GM12878 (cell line): ENCODE data around the gene SMG6. TPM values are rescaled to one million over a fixed set of nuclear protein-coding genes. Genes with fewer than 3 reads are reported as not detected.

Experiments
- ATAC-seq: fragments of 200-7000 bp; cut with Tn5 transposase; 3 replicates; pipeline ENCODE4 v1.9.1; 2020; ENCODE audit warnings: mild to moderate bottlenecking, moderate library complexity
- BruUV-seq: library from RNA; stranded (reverse); fragments of 400-500 nt; replicated peaks from 2 replicates; lab custom pipeline; 2021; lab: Mats Ljungman, UMichigan
- CTCF ChIA-PET: fragments of 300-600 bp; sonication (Branson Sonifier 250); formaldehyde crosslinking; extraction: SDS; loops from one replicate; lab custom pipeline; 2021; ENCODE audit warnings: inconsistent platforms; lab: Yijun Ruan, JAX
- POLR2A ChIA-PET: fragments of 350-600 bp; formaldehyde crosslinking; extraction: SDS; loops from one replicate; lab custom pipeline; 2021; ENCODE audit warnings: inconsistent platforms; lab: Charles Lee
- RAD21 ChIA-PET: fragments of 300-600 bp; sonication (Branson Sonifier 250); formaldehyde crosslinking; loops from one replicate; lab custom pipeline; 2023; ENCODE audit warnings: antibody characterized with exemption; ENCODE audit not compliant: unreplicated experiment; lab: Charles Lee
- SMC1A ChIA-PET: fragments of 300-600 bp; sonication (Branson Sonifier 250); formaldehyde crosslinking; loops from one replicate; lab custom pipeline; 2023; ENCODE audit not compliant: unreplicated experiment, uncharacterized antibody; lab: Charles Lee
- DNase-seq: peaks from one replicate; pipeline ENCODE4 v3.0.0-alpha.2; 2011; ENCODE audit warnings: low read depth, low spot score
- FAIRE-seq: peaks from 3 replicates; lab custom pipeline; 2011; peaks lifted over from hg19 to GRCh38; lab: Jason Lieb, UNC
- H2AFZ ChIP-seq: 2 replicates; pipeline ENCODE4 v1.6.0; 2011; ENCODE audit warnings: low read depth, low read length, control low read depth; ENCODE audit not compliant: control insufficient read depth
- H3K27ac ChIP-seq: 2 replicates; pipeline ENCODE4 v1.5.1; 2011; ENCODE audit warnings: control low read depth; ENCODE audit not compliant: control insufficient read depth, insufficient read depth
- H3K27me3 ChIP-seq, 2 experiments: replicated peaks in 1 of 2; 2 replicates each; pipeline versions ENCODE4 v1.6.0 to v1.6.1; 2011; ENCODE audit warnings: low read length in 1 of 2; ENCODE audit not compliant: control insufficient read depth in 2 of 2, insufficient read depth in 2 of 2
- H3K36me3 ChIP-seq, 2 experiments: 2 replicates each; pipeline ENCODE4 v1.5.1; 2011; ENCODE audit warnings: low read length in 1 of 2; ENCODE audit not compliant: control insufficient read depth in 2 of 2, insufficient read depth in 2 of 2
- H3K4me1 ChIP-seq: 2 replicates; pipeline ENCODE4 v1.6.1; 2011; ENCODE audit warnings: mild to moderate bottlenecking, low read length, moderate library complexity, mixed read lengths; ENCODE audit not compliant: control insufficient read depth, insufficient read depth
- H3K4me2 ChIP-seq: 2 replicates; pipeline ENCODE4 v1.6.0; 2011; ENCODE audit warnings: control low read depth; ENCODE audit not compliant: control insufficient read depth, insufficient read depth
- H3K4me3 ChIP-seq: fragments of 200-600 bp; sonication (generic); 2 replicates; pipeline ENCODE4 v1.5.1; 2016
- H3K79me2 ChIP-seq: 2 replicates; pipeline ENCODE4 v1.6.0; 2011; ENCODE audit warnings: low read length; ENCODE audit not compliant: control insufficient read depth, insufficient read depth
- H3K9ac ChIP-seq: 2 replicates; pipeline ENCODE4 v1.8.0; 2011; ENCODE audit warnings: low read length, control low read depth, mixed read lengths; ENCODE audit not compliant: control insufficient read depth, insufficient read depth
- H3K9me3 ChIP-seq: replicated peaks from 3 replicates; pipeline ENCODE4 v1.5.1; 2011; ENCODE audit warnings: mild to moderate bottlenecking, low read length; ENCODE audit not compliant: control insufficient read depth, insufficient read depth
- H4K20me1 ChIP-seq: 2 replicates; pipeline ENCODE4 v1.6.0; 2011; ENCODE audit not compliant: control insufficient read depth, insufficient read depth
- CBX3 ChIP-seq: fragments of 200-600 bp; sonication (generic); IDR thresholded peaks from 2 replicates; pipeline ENCODE4 v1.6.1; 2016; ENCODE audit warnings: low read depth, borderline replicate concordance
- CEBPB ChIP-seq, 2 experiments: fragments of 150-350 bp in 1 of 2; IDR thresholded peaks; 2 replicates each; pipeline ENCODE4 v1.6.1; 2012 to 2014; ENCODE audit warnings: low read depth in 2 of 2, low read length in 2 of 2, borderline replicate concordance in 1 of 2, inconsistent platforms in 1 of 2
- CREB1 ChIP-seq: IDR thresholded peaks from 2 replicates; pipeline ENCODE4 v1.6.1; 2012; ENCODE audit warnings: low read depth, mild to moderate bottlenecking, inconsistent platforms
- EGR1 ChIP-seq, 2 experiments: IDR thresholded peaks; 1 replicate in 1 of 2; 2 replicates in 1 of 2; pipeline ENCODE4 v1.6.1; 2011 to 2012; ENCODE audit warnings: low read depth in 2 of 2, low read length in 2 of 2, borderline replicate concordance in 1 of 2, mild to moderate bottlenecking in 1 of 2, moderate library complexity in 1 of 2
- HDAC2 ChIP-seq: fragments of 200-600 bp; sonication (generic); IDR thresholded peaks from 2 replicates; pipeline ENCODE4 v1.6.1; 2017
- HDAC6 ChIP-seq: fragments of 200-600 bp; sonication (generic); IDR thresholded peaks from one replicate; pipeline ENCODE4 v1.8.0; 2017; ENCODE audit warnings: antibody characterized with exemption; ENCODE audit not compliant: unreplicated experiment
- HSF1 ChIP-seq: fragments of 150-350 bp; IDR thresholded peaks from 2 replicates; pipeline ENCODE4 v1.6.1; 2014; ENCODE audit warnings: mild to moderate bottlenecking, low read depth, low read length
- KLF5 ChIP-seq: fragments of 450-650 bp; IDR thresholded peaks from 2 replicates; pipeline ENCODE4 v1.6.1; 2014; ENCODE audit warnings: mild to moderate bottlenecking; ENCODE audit not compliant: partially characterized antibody
- NBN ChIP-seq: fragments of 450-650 bp; IDR thresholded peaks from 2 replicates; pipeline ENCODE4 v1.6.1; 2016
- NFXL1 ChIP-seq: fragments of 450-650 bp; IDR thresholded peaks from 2 replicates; pipeline ENCODE4 v1.6.1; 2017; ENCODE audit warnings: antibody characterized with exemption, mild to moderate bottlenecking, borderline replicate concordance
- NFYB ChIP-seq: IDR thresholded peaks from 2 replicates; pipeline ENCODE4 v1.6.1; 2011; ENCODE audit warnings: low read depth, mild to moderate bottlenecking, low read length, improper control_type of control experiment, moderate library complexity; ENCODE audit not compliant: insufficient read depth
- SMAD5 ChIP-seq: IDR thresholded peaks from 2 replicates; pipeline ENCODE4 v1.6.1; 2016; ENCODE audit warnings: antibody characterized with exemption, low read depth
- TARDBP ChIP-seq: IDR thresholded peaks from 2 replicates; pipeline ENCODE4 v1.6.1; 2016; ENCODE audit warnings: borderline replicate concordance
- USF1 ChIP-seq: IDR thresholded peaks from 2 replicates; pipeline ENCODE4 v1.6.1; 2011; ENCODE audit warnings: borderline replicate concordance, low read depth, mild to moderate bottlenecking, moderate library complexity, mixed read lengths, low read length; ENCODE audit not compliant: insufficient read depth; ENCODE audit errors: extremely low read length
- ZBTB40 ChIP-seq: fragments of 450-650 bp; IDR thresholded peaks from 2 replicates; pipeline ENCODE4 v1.6.1; 2016; ENCODE audit warnings: mild to moderate bottlenecking, moderate library complexity, borderline replicate concordance
- WGBS: methylation state at CpG from one replicate; pipeline ENCODE4 v1.1.6; 2016; ENCODE audit warnings: low lambda C conversion rate; ENCODE audit not compliant: insufficient replicate concordance, insufficient coverage; ENCODE audit errors: missing lambda C conversion rate; 5-methylcytosine and 5-hydroxymethylcytosine counted together
- in situ Hi-C: fragments of 300-500 bp; cut with MboI; formaldehyde crosslinking; loops from 9 replicates; pipeline ENCODE4 v1.14.3; 2018; ENCODE audit warnings: mixed read lengths
- intact Hi-C: fragments of 100-400 bp; cut with micrococcal nuclease; formaldehyde crosslinking; loops from one replicate; pipeline ENCODE4 v1.14.2; 2022; ENCODE audit not compliant: unreplicated experiment
- polyA plus RNA-seq, 11 experiments: library from polyadenylated mRNA; depleted of rRNA in 4 of 11; unstranded in 6 of 11; stranded (reverse) in 5 of 11; fragments of >200 nt; fragmentation: Nextera tagmentation in 4 of 11; fragmentation: Illumina TruSeq in 1 of 11; extraction: Ambion mirVana in 4 of 11; extraction: Trizol in 1 of 11; gene quantifications; 1 replicate in 1 of 11; 2 replicates in 10 of 11; pipeline versions ENCODE4 v1.2.1 to v1.2.3, GENCODE V29; 2011 to 2016; ENCODE audit warnings: inconsistent platforms in 2 of 11, missing spikeins in 2 of 11, low read depth in 1 of 11
- total RNA-seq, 4 experiments: library from RNA; depleted of rRNA in 3 of 4; stranded (reverse); fragments of >200 nt in 3 of 4; fragmentation: Illumina TruSeq in 1 of 4; extraction: Trizol in 1 of 4; gene quantifications; 2 replicates each; pipeline versions ENCODE4 v1.2.1 to v1.2.3, GENCODE V29; 2013 to 2021

SMG6 gene
- total and polyA plus RNA-seq, 10 of the 15 experiments (the other 5 are each of a cell fraction or from before 2014, with no cell fraction given) = 0.58 to 28.7 (median 15.7) TPM

GRCh38 chr17:2070241-2071023, 233.2 kb downstream of the SMG6 start:
- peak overlapping the region; percentile 56 for H3K4me2 ChIP-seq
- H3K27me3 ChIP-seq = no peaks in the 10 kb centered on the region
- H4K20me1 ChIP-seq = no peaks in the 10 kb centered on the region
- FAIRE-seq = peak; percentile 80
- H3K9ac ChIP-seq = peak overlapping the region; percentile 61
- H3K79me2 ChIP-seq = no peaks in the 10 kb centered on the region
- peak overlapping the region; percentile 95 for H3K27ac ChIP-seq
- ATAC-seq = peak; percentile 93
- ChIA-PET RAD21 (interaction anchor here (0.7 to 4.7 kb wide), 18 partner anchors 10 to 212 kb away, joined by 3 to 85 read pairs (median 5); partner anchors contain the start of gene HIC1), SMC1A (interaction anchor here (0.7 to 6.1 kb wide), 12 partner anchors 12 to 182 kb away, joined by 3 to 107 read pairs (median 4); partner anchors contain the start of gene HIC1), POLR2A (interaction anchor here (0.5 to 12.5 kb wide), 11 partner anchors 13 to 189 kb away, joined by 3 to 148 read pairs (median 4); partner anchors contain the start of gene HIC1), CTCF (interaction anchor here (0.8 to 8.5 kb wide), 15 partner anchors 10 to 214 kb away, joined by 3 to 77 read pairs (median 4); partner anchors contain the start of gene HIC1)
- H3K4me3 ChIP-seq = peak overlapping the region; percentile 1; the same call in 1 of the 2 replicates
- H3K9me3 ChIP-seq = no peaks in the 10 kb centered on the region
- WGBS = 0% methylated on average over 13 of the region's 13 CpGs
- H3K36me3 ChIP-seq = peaks cover 13 to 18% of the 10 kb centered on the region in 2 experiments
- in situ Hi-C loops = no loop called here
- H2AFZ ChIP-seq = no peak overlapping the region
- BruUV-seq = no TSS peak
- DNase-seq = peak; percentile 96
- H3K4me1 ChIP-seq = peaks cover 43% of the 10 kb centered on the region
- intact Hi-C loops = loop anchor here (1.0 to 5.0 kb wide), 3 partner anchors 17 to 172 kb away; partner anchors contain the start of gene DPH1
- TF ChIP-seq EGR1 (IDR thresholded peaks at IDR 0.05; ENCODE audit: borderline replicate concordance in 1 of 2, low read depth in 2 of 2, low read length in 2 of 2) = peak in 1 of 2 experiments; percentile 81; a peak in 2 of 3 replicates
- TF ChIP-seq CREB1 = peak; percentile 72
- no peak for TF ChIP-seq CEBPB (IDR thresholded peaks at IDR 0.05; ENCODE audit: borderline replicate concordance in 1 of 2, low read depth in 2 of 2, low read length in 2 of 2)
- TF ChIP-seq HSF1 = no peak
- TF ChIP-seq SMAD5 = peak; percentile 32; the same call in 1 of the 2 replicates
- no peak for TF ChIP-seq CBX3
- TF ChIP-seq NFYB = no peak
- no peak for TF ChIP-seq NFXL1
- TF ChIP-seq KLF5 = peak; percentile 58
- TF ChIP-seq NBN = peak; percentile 89
- TF ChIP-seq HDAC2 = no peak
- peak; percentile 76; the same call in 1 of the 2 replicates for TF ChIP-seq TARDBP
- TF ChIP-seq ZBTB40 = no peak
- TF ChIP-seq USF1 = no peak
- no peak for TF ChIP-seq HDAC6
